HG03097 (cell line): ENCODE measurements around the gene NBAS.

ENCODE experiments used
- ATAC-seq: cut with Tn5 transposase; IDR thresholded peaks from one replicate; pipeline ENCODE4 v1.9.1; 2021; ENCODE audit not compliant: unreplicated experiment, low FRiP score

Gene NBAS

GRCh38 chr2:15182275-15182674, 378.9 kb downstream of the NBAS start:
- no peak for ATAC-seq

- no peak for ATAC-seq
These were observed 379.9 kb downstream of the NBAS start for GRCh38 chr2:15181092-15181745.

- no peak for ATAC-seq
These were observed 380.8 kb downstream of the NBAS start for GRCh38 chr2:15180379-15180778.

- ATAC-seq = no peak
These were observed 382.2 kb downstream of the NBAS start for GRCh38 chr2:15178946-15179345.

GRCh38 chr2:15177103-15177502, 384.0 kb downstream of the NBAS start:
- peak; percentile 99 for ATAC-seq

GRCh38 chr2:15176604-15177003, 384.5 kb downstream of the NBAS start:
- no peak for ATAC-seq

- no peak for ATAC-seq
These were observed 386.6 kb downstream of the NBAS start for GRCh38 chr2:15174567-15174966.

- no peak for ATAC-seq
These were observed 387.6 kb downstream of the NBAS start for GRCh38 chr2:15173501-15173900.

- ATAC-seq = no peak
These were observed 388.3 kb downstream of the NBAS start for GRCh38 chr2:15172825-15173224.

- no peak for ATAC-seq
These were observed 390.9 kb downstream of the NBAS start for GRCh38 chr2:15170070-15170775.

- no peak for ATAC-seq
These were observed 391.6 kb downstream of the NBAS start for GRCh38 chr2:15169326-15170069.

GRCh38 chr2:15168116-15168515, 393.0 kb downstream of the NBAS start:
- ATAC-seq = no peak

- ATAC-seq = no peak
These were observed 394.3 kb downstream of the NBAS start for GRCh38 chr2:15166878-15167277.

GRCh38 chr2:15163326-15163725, 397.8 kb downstream of the NBAS start:
- ATAC-seq = no peak

GRCh38 chr2:15162620-15163019, 398.5 kb downstream of the NBAS start:
- ATAC-seq = no peak

GRCh38 chr2:15160201-15160991, 400.7 kb downstream of the NBAS start:
- ATAC-seq = no peak

- ATAC-seq = no peak
These were observed 401.4 kb downstream of the NBAS start for GRCh38 chr2:15159751-15160177.

- ATAC-seq = no peak
These were observed 401.9 kb downstream of the NBAS start for GRCh38 chr2:15159206-15159605.

- ATAC-seq = no peak
These were observed 402.6 kb downstream of the NBAS start for GRCh38 chr2:15158532-15158931.

- no peak for ATAC-seq
These were observed 403.0 kb downstream of the NBAS start for GRCh38 chr2:15158100-15158499.
